KOPT-K1 (cell line): ENCODE results near the gene PPM1N.

Experiments used
- H3K27ac ChIP-seq: fragments of 200-600 bp; sonication (generic); 2 replicates; pipeline ENCODE4 v1.5.1; 2016; ENCODE audit warnings: antibody characterized with exemption, mild to moderate bottlenecking, low read depth, low read length; ENCODE audit not compliant: poor library complexity, severe bottlenecking
- H3K36me3 ChIP-seq: fragments of 200-600 bp; sonication (generic); 2 replicates; pipeline ENCODE4 v1.5.1; 2017; ENCODE audit warnings: antibody characterized with exemption, mild to moderate bottlenecking, low read length, moderate library complexity; ENCODE audit not compliant: insufficient read depth
- H3K9me3 ChIP-seq: fragments of 200-600 bp; sonication (generic); 2 replicates; pipeline ENCODE4 v1.5.1; 2017; ENCODE audit warnings: antibody characterized with exemption, low read length, mild to moderate bottlenecking; ENCODE audit not compliant: insufficient read depth, poor library complexity, severe bottlenecking

PPM1N gene

GRCh38 chr19:45498411-45499195 lies at the start of gene PPM1N:
TSS of gene PPM1N (plus strand) at chr19:45498443. CDS start at chr19:45498473, 30 bp downstream.
- no peaks in the 10 kb centered on the region for H3K9me3 ChIP-seq
- no peak within 1 kb of the TSS for H3K27ac ChIP-seq
- no peaks in the 10 kb centered on the region for H3K36me3 ChIP-seq

GRCh38 chr19:45448887-45449299 lies 49.4 kb upstream of the PPM1N start:
- no peak overlapping the region for H3K27ac ChIP-seq
- H3K9me3 ChIP-seq, result no peaks in the 10 kb centered on the region
- H3K36me3 ChIP-seq, result no peaks in the 10 kb centered on the region

GRCh38 chr19:45450012-45450333 lies 48.3 kb upstream of the PPM1N start:
- Histone ChIP-seq H3K36me3 (no peaks in the 10 kb centered on the region), H3K9me3 (no peaks in the 10 kb centered on the region), H3K27ac (no peak overlapping the region)

GRCh38 chr19:45451131-45451849 lies 47.0 kb upstream of the PPM1N start:
- Histone ChIP-seq H3K9me3 (no peaks in the 10 kb centered on the region), H3K36me3 (no peaks in the 10 kb centered on the region), H3K27ac (no peak overlapping the region)

GRCh38 chr19:45451850-45452387 lies 46.3 kb upstream of the PPM1N start:
- no peak overlapping the region for H3K27ac ChIP-seq
- no peaks in the 10 kb centered on the region for H3K36me3 ChIP-seq
- no peaks in the 10 kb centered on the region for H3K9me3 ChIP-seq

- Histone ChIP-seq H3K9me3 (no peaks in the 10 kb centered on the region), H3K27ac (no peak overlapping the region), H3K36me3 (no peaks in the 10 kb centered on the region)
These were observed 42.3 kb upstream of the PPM1N start for GRCh38 chr19:45455707-45456499.

- no peaks in the 10 kb centered on the region for H3K9me3 ChIP-seq
- H3K27ac ChIP-seq, result no peak overlapping the region
- no peaks in the 10 kb centered on the region for H3K36me3 ChIP-seq
These were observed 41.8 kb upstream of the PPM1N start for GRCh38 chr19:45456500-45456815.

GRCh38 chr19:45457776-45458175 lies 40.5 kb upstream of the PPM1N start:
- Histone ChIP-seq H3K27ac (no peak overlapping the region), H3K9me3 (no peaks in the 10 kb centered on the region), H3K36me3 (no peaks in the 10 kb centered on the region)

- no peak overlapping the region for H3K27ac ChIP-seq
- H3K9me3 ChIP-seq, result no peaks in the 10 kb centered on the region
These were observed 37.4 kb upstream of the PPM1N start for GRCh38 chr19:45460807-45461347.

GRCh38 chr19:45462174-45462573 lies 36.1 kb upstream of the PPM1N start:
- no peaks in the 10 kb centered on the region for H3K9me3 ChIP-seq
- no peak overlapping the region for H3K27ac ChIP-seq
- H3K36me3 ChIP-seq, result no peaks in the 10 kb centered on the region

More at GRCh38 chr19:45460807-45461347, 37.4 kb upstream of the PPM1N start:
- no peaks in the 10 kb centered on the region for H3K36me3 ChIP-seq

GRCh38 chr19:45463241-45463640 lies 35.0 kb upstream of the PPM1N start:
- Histone ChIP-seq H3K36me3 (no peaks in the 10 kb centered on the region), H3K9me3 (no peaks in the 10 kb centered on the region), H3K27ac (no peak overlapping the region)

GRCh38 chr19:45464274-45464673 lies 34.0 kb upstream of the PPM1N start:
- Histone ChIP-seq H3K36me3 (no peaks in the 10 kb centered on the region), H3K9me3 (no peaks in the 10 kb centered on the region), H3K27ac (no peak overlapping the region)

GRCh38 chr19:45464852-45465441 lies 33.3 kb upstream of the PPM1N start:
- no peak overlapping the region for H3K27ac ChIP-seq
- no peaks in the 10 kb centered on the region for H3K36me3 ChIP-seq
- H3K9me3 ChIP-seq, result no peaks in the 10 kb centered on the region

GRCh38 chr19:45467115-45467455 lies 31.2 kb upstream of the PPM1N start:
- Histone ChIP-seq H3K27ac (no peak overlapping the region), H3K9me3 (no peaks in the 10 kb centered on the region)

More at GRCh38 chr19:45467115-45467455, 31.2 kb upstream of the PPM1N start:
- H3K36me3 ChIP-seq, result no peaks in the 10 kb centered on the region
